ENCODE measurements around the gene NRL. TPM values are rescaled to one million over a fixed set of nuclear protein-coding genes. Genes with fewer than 3 reads are reported as not detected.

NRL gene
- total RNA-seq, 4 donors from 2014 or later, result 1.0 to 3.0 (median 1.1) TPM; not detected in 1

DNA sequence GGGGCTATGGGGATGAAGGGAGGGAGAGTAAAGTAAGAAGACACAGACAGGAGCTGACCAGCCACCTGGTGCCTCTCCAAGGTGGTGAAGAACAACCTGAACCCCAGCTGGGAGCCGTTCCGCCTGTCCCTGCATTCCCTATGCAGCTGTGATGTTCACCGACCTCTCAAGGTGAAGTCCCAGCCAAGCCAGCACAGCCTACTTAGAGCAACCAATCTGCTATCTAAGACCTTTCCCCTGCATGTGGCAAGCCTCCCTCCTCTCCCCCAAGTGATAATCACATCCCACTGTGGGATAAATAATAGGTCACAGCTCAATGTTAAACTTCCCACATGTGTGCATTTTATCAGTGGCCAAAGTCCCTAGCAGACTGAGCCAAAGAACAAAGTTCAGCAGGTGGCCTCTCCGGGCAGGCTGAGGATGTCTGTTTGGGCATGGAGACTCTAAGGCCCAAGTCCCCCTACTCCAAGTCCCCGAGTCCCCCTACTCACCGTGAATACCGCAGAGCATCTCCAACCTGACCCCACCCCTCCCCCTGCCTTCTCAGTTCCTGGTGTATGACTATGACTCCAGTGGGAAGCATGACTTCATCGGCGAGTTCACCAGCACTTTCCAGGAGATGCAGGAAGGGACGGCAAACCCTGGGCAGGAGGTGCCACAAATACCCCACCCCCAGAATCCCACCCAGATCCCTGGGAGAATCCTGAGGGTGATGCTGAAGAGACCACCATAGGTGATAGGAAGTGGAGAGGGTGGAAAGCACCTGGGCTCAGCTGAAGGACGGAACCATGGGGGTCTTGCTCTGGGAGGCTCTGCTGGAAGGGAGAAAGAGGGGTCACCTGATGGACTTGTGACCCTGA lies 39.9 kb downstream of the NRL start:
- no peak for TF ChIP-seq CTCF (IDR thresholded peaks at IDR 0.05; ENCODE audit: low read depth)

GRCh38 chr14:24072881-24073877 lies 41.6 kb downstream of the NRL start:
- TF ChIP-seq CTCF (IDR thresholded peaks at IDR 0.05; ENCODE audit: low read depth), result no peak

DNA sequence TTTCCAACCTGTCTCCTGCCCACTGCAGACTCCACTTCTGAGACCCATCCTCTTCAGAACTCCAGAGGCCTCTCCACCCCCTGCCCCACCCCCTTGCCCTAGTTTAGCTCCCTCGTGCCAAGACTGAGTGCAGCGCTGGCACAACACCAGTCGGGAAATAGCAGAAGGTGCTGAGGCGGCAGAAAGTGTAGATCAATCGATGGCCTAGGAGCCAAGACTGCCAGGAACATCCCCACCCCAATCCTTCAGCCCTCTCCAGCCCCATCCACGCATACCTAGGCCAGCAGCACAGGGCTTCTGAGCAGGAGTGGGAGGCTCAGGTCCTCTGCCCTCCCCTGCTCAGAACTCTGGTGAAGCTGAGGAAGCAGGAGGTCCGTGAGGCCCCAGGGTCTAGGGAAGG lies 42.3 kb downstream of the NRL start:
- TF ChIP-seq CTCF (IDR thresholded peaks at IDR 0.05; ENCODE audit: low read depth), result no peak

DNA sequence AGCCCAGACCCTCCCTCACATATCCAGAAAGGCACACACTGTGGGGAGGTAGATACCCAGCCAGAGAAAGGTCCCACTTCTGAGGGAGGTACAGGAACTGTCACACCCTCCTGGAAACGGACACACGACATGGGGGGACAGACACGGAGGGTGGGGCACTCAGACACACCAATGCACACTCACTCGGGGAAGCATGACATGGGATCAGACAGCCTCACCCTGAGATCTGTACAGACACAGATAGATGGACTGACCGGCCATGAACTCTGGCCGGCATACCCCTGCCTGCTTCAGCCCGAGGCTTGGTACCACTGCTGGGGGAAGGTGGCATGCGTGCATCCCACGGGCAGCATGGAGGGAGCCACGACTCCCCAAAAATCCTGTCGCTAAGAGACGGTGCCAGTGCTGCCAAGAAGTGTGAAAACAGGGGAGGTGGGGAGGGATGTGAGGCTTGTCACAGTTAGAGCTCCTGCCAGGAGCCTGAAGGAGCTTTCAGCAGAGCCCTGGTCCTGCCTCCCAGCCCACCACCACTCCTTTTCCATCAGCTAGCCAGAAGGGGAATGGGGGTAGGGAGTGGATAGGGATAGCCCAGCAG lies 42.8 kb downstream of the NRL start:
- TF ChIP-seq CTCF (IDR thresholded peaks at IDR 0.05; ENCODE audit: low read depth), result no peak

DNA sequence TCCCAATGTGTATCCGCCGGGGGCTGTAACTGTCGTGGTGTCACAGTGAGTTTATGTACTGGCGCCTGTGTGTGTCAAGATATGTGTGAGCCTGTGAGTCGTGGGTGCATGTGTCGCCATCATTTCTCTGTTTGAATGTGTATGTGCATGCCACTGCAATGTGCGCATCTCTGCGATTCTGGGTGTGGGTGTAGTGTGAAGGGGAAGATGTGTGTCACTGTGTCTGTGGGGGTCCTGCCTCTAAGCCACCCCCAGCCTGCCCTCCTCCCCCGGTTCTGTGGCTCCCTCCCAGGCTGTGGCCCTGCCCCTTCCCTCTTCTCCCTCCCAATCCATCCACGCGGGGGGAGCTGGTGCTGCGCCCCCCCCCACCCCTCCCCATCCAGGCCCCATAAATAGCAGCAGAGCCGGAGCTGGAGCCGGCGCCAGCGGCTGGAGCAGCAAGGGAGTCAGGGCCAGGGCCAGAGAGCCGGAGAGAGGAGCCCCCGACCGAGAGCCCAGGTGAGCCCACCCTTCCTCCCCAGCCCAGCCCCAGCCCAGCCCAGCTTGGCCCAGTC lies 43.5 kb downstream of the NRL start, which contains the start of gene CPNE6:
Gene CPNE6, plus strand, starts transcription at position 419 of the 554 bp plus-strand sequence. CDS start 1,375 bp downstream, outside the sequence.
- no peak for TF ChIP-seq CTCF (IDR thresholded peaks at IDR 0.05; ENCODE audit: low read depth)

DNA sequence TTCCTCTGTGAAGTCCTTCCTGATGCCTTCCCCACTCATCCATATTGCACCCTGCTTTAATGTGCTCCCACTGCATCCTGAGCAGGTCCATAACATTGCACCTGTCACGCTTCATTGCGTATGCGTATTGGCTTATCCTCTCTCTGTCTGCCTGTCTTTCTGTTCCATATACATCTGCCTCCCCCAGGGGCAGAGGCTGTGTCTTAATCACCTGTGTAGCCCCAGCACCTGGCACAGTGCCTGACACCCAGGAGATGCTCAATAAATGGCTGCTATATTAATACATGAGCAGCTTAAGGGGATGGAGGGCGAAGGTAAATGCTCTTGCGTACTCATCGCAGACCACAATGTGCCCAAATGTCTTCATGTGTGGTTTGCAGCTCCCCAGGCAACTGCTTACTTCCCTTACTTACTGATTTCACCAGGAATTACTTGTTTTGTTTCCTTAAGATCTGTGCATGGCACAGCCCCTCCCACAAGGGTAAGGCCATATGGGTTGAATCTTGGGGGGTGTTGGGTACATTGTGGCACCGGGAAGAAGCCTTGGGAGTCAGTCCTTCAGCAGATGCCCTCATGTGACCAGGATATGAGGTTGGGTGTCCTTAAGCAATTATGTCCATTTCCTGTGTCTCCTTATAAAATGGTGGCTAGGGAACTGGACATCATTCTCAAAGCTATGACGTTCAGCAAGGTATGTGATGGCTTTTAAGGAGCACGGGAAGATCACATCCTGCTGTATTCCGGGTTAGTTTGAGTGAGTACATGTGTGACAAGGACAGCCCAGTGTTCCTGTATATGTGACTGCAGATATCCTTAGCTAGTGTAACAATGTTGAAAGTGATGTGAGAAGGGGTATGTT lies 44.2 kb downstream of the NRL start:
- no peak for TF ChIP-seq CTCF (IDR thresholded peaks at IDR 0.05; ENCODE audit: low read depth)
